ENCODE results near the gene FAM174A. TPM values are rescaled to one million over a fixed set of nuclear protein-coding genes. Genes with fewer than 3 reads are reported as not detected.

Gene FAM174A
- polyA plus RNA-seq (2012; ENCODE audit: insufficient read depth, insufficient read length, low read depth) = 16.5 TPM

DNA sequence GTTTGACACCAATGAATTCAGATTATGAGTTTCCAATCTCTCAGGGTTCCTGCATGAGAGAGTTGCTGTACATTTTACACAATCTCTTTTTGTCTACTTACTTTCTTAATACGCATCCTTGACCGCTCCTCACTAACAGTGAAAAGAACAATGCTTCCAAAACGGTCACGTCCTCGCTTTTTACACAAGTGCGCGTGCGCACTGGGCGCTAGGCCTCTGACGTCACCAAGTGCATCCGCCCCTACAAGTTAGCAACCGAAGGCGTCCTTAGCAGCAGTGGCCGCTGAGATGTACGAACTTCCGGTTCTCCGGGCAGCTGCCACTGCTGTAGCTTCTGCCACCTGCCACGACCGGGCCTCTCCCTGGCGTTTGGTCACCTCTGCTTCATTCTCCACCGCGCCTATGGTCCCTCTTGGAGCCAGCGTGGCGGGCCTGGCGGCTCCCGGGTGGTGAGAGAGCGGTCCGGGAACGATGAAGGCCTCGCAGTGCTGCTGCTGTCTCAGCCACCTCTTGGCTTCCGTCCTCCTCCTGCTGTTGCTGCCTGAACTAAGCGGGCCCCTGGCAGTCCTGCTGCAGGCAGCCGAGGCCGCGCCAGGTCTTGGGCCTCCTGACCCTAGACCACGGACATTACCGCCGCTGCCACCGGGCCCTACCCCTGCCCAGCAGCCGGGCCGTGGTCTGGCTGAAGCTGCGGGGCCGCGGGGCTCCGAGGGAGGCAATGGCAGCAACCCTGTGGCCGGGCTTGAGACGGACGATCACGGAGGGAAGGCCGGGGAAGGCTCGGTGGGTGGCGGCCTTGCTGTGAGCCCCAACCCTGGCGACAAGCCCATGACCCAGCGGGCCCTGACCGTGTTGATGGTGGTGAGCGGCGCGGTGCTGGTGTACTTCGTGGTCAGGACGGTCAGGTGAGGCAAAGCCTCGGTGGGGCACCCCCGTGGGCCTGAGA lies at the start of gene FAM174A:
Gene FAM174A (plus strand): TSS at position 315 of the 946 bp plus-strand sequence. CDS start 157 bp downstream, at position 472.
- Histone ChIP-seq H3K9me3 (no peaks in the 10 kb centered on the region), H3K4me1 (no peaks in the 10 kb centered on the region), H3K4me3 (ENCODE audit: low read depth, low read length) (peak within 1 kb of the TSS; percentile 81), H3K36me3 (no peaks in the 10 kb centered on the region), H3K27me3 (no peaks in the 10 kb centered on the region)
- peak; percentile 97 for DNase-seq
- TF ChIP-seq CTCF (IDR thresholded peaks at IDR 0.05; ENCODE audit: low read depth, low read length) = no peak

DNA sequence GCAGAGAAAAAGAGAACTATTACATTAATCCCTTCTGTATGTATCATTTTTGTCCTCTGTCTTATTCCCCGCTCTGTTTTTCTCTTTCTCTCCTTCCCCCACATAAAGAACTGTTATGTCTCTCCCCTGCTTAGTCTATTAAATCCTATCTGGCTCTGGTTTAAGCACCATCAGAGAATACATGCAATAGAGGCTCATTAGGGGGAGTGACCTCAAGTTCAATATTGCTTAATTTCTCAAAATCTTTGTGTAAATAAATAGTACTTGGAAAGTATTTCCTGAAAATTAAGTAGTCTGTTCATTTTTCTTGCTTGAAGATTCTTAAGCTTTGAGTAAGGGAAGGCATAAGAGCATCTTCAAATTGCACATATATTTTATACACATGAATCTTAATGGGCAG lies 41.2 kb upstream of the FAM174A start:
- H3K4me3 ChIP-seq (ENCODE audit: low read depth, low read length) = no peak overlapping the region
- TF ChIP-seq CTCF (IDR thresholded peaks at IDR 0.05; ENCODE audit: low read depth, low read length) = no peak
- DNase-seq = no peak
- no peaks in the 10 kb centered on the region for H3K4me1 ChIP-seq
- H3K36me3 ChIP-seq = no peaks in the 10 kb centered on the region
- H3K9me3 ChIP-seq = no peaks in the 10 kb centered on the region
- no peaks in the 10 kb centered on the region for H3K27me3 ChIP-seq

GRCh38 chr5:100496296-100496695 lies 38.9 kb upstream of the FAM174A start:
- H3K9me3 ChIP-seq = no peaks in the 10 kb centered on the region
- no peak for DNase-seq
- H3K36me3 ChIP-seq = no peaks in the 10 kb centered on the region
- no peak overlapping the region for H3K4me3 ChIP-seq (ENCODE audit: low read depth, low read length)
- H3K27me3 ChIP-seq = no peaks in the 10 kb centered on the region
- no peak for TF ChIP-seq CTCF (IDR thresholded peaks at IDR 0.05; ENCODE audit: low read depth, low read length)
- no peaks in the 10 kb centered on the region for H3K4me1 ChIP-seq

DNA sequence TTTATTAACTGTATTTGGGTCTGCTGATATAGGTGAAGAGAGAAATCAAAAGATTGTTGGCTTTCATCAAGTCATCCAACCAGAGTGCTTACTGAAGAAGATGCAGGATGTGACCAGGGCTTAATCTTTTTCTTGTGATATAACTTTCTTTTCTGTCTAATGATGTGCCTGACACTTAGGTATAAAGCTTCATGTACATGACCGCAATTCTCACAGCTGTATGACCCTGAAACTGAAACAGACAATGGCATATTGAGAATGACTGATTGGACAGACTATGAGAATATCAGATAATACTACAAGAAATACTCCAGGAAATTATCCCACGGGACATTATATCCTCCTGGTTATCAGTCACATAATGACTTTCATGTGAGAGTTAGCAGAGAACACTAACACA lies 32.5 kb upstream of the FAM174A start:
- H3K4me1 ChIP-seq = no peaks in the 10 kb centered on the region
- no peak for DNase-seq
- H3K4me3 ChIP-seq (ENCODE audit: low read depth, low read length) = no peak overlapping the region
- no peaks in the 10 kb centered on the region for H3K27me3 ChIP-seq
- TF ChIP-seq CTCF (IDR thresholded peaks at IDR 0.05; ENCODE audit: low read depth, low read length) = no peak
- H3K9me3 ChIP-seq = no peaks in the 10 kb centered on the region
- no peaks in the 10 kb centered on the region for H3K36me3 ChIP-seq

GRCh38 chr5:100505984-100506670 lies 29.0 kb upstream of the FAM174A start:
- Histone ChIP-seq H3K9me3 (no peaks in the 10 kb centered on the region), H3K4me1 (no peaks in the 10 kb centered on the region), H3K4me3 (ENCODE audit: low read depth, low read length) (no peak overlapping the region), H3K27me3 (no peaks in the 10 kb centered on the region), H3K36me3 (no peaks in the 10 kb centered on the region)
- no peak for DNase-seq
- no peak for TF ChIP-seq CTCF (IDR thresholded peaks at IDR 0.05; ENCODE audit: low read depth, low read length)

Data from BE2C (cell line).